C4-2B (cell line): ENCODE data around the gene CCDC175.

Experiments
- ZFX ChIP-seq: fragments of 450-650 bp; IDR thresholded peaks from 2 replicates; pipeline ENCODE4 v1.6.1; 2017
- TF ChIP-seq, protein P1 (sequence below): fragments of 450-650 bp; conservative IDR thresholded peaks from 2 replicates; pipeline ENCODE4 v1.5.1; 2017; ENCODE audit warnings: mild to moderate bottlenecking

DNA sequence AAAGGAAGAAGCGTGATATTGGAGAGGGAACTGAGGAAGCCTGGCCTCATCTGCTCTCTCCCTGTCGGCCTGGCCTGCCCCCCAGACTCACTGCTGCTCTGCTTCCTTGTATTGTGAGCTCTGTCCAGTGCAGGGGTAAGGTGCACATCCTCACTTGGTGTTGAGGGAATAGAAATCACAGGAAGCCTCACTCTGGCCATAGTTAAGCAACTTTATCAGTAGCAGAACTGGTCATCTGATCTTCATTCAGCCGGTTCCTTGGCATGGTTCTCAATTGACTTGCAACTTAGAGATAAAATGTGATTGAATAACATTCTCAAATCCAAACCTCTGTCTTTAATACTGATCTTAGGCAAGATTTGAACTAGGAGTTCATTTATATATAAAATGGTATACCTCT, 11.5 kb upstream of the CCDC175 start:
- TF ChIP-seq, protein P1, sequence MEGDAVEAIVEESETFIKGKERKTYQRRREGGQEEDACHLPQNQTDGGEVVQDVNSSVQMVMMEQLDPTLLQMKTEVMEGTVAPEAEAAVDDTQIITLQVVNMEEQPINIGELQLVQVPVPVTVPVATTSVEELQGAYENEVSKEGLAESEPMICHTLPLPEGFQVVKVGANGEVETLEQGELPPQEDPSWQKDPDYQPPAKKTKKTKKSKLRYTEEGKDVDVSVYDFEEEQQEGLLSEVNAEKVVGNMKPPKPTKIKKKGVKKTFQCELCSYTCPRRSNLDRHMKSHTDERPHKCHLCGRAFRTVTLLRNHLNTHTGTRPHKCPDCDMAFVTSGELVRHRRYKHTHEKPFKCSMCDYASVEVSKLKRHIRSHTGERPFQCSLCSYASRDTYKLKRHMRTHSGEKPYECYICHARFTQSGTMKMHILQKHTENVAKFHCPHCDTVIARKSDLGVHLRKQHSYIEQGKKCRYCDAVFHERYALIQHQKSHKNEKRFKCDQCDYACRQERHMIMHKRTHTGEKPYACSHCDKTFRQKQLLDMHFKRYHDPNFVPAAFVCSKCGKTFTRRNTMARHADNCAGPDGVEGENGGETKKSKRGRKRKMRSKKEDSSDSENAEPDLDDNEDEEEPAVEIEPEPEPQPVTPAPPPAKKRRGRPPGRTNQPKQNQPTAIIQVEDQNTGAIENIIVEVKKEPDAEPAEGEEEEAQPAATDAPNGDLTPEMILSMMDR = no peak
- TF ChIP-seq ZFX = no peak
